AG09309 (cell line): ENCODE data around the gene DCAF12.

Experiments
- DNase-seq: peaks from one replicate; pipeline ENCODE4 v3.0.0-alpha.2; 2010; ENCODE audit warnings: low read depth
- H3K4me3 ChIP-seq: 2 replicates; pipeline ENCODE4 v1.5.1; 2011; ENCODE audit warnings: mild to moderate bottlenecking, low read depth, low read length, moderate library complexity; ENCODE audit not compliant: control insufficient read depth
- CTCF ChIP-seq: IDR thresholded peaks from 2 replicates; pipeline ENCODE4 v1.5.1; 2011; ENCODE audit warnings: mild to moderate bottlenecking, low read depth, low read length, inconsistent platforms; ENCODE audit not compliant: insufficient read depth, control insufficient read depth; ENCODE audit errors: missing control alignments

The DCAF12 gene

GRCh38 chr9:34037626-34038025 lies 88.9 kb downstream of the DCAF12 start:
- no peak for DNase-seq
- no peak overlapping the region for H3K4me3 ChIP-seq
- no peak for TF ChIP-seq CTCF

- no peak for TF ChIP-seq CTCF
- no peak for DNase-seq
- no peak overlapping the region for H3K4me3 ChIP-seq
Observed at GRCh38 chr9:34036625-34037024, 89.9 kb downstream of the DCAF12 start.
